ENCODE results near the gene NCAN.
A peak's percentile ranks its signal among the peaks of the same experiment; 100 is the strongest.
"Not testable (repeated sequence)": the region's sequence is repeated elsewhere in the genome, so short reads cannot be mapped to it uniquely, and the experiment has no call there.

NCAN gene

DNA sequence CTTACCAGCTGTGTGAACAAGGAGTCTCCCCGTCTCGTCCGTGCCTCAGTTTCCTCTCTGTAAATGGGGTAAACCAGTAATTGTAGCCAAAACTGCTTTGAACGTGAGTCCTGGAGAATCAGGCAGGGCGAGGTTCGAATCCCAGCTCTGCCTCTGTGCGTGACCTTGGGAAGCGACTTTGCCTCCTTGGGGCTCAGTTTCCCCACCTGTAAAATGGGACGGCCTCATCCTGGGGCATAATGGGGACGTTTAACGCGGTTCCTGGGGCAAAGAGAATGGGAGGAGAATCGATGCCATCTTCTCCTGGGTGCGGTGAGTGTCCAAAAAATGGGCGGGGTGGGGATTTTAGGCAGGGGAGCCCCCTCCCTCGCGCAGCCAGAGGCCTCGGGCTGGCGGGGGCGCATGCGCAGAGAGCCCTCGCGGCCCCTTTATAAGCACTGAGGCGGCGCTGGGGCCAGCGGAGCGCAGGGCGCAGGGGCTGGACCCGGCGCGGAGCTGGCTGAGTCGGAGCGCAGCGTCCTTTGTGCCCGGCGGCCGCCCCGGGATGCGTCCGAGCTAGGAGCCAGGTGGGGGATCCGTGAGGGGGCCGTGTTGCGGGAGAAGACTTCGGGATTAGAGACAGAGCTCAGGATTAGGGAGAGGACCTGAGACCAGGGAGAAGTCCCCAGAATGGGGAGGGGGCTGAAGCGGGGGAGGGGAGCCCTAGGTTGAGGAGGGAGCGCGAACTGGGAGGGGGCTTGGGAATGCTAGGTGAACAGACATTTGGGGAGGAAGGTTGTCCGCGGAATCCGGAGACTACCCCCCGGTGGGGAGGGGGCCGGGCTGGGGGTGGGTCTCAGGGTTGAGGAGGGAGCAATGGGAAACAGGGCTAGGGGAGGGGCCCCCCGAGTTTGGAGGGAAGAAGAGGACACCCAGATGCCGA lies at the start of gene NCAN:
TSS of gene NCAN (plus strand) at position 460 of the 922 bp plus-strand sequence. CDS start 4,996 bp downstream, outside the sequence.
- DNase-seq (ENCODE audit: low spot score), result no peak
- FAIRE-seq, result no peak

DNA sequence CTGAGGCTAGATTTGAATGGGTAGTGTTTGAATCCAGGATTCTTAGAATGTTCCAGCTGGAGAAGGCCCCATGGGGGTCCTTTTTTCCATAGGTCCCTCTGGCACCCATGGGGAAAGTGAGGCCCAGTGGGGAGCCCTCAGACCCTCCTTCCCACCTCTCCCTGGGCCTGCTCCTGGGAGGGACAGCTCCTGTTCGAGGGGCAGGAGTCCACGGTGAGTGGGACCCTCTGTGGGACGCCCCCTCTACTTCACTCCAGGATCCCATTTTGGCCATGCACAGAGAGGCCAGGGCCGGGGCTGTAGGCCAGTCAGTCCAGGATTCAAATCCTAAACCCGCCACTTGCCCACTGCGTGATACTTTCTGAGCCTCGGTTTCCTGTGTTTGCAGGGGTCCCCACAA lies 49.3 kb upstream of the NCAN start:
- FAIRE-seq, result no peak

DNA sequence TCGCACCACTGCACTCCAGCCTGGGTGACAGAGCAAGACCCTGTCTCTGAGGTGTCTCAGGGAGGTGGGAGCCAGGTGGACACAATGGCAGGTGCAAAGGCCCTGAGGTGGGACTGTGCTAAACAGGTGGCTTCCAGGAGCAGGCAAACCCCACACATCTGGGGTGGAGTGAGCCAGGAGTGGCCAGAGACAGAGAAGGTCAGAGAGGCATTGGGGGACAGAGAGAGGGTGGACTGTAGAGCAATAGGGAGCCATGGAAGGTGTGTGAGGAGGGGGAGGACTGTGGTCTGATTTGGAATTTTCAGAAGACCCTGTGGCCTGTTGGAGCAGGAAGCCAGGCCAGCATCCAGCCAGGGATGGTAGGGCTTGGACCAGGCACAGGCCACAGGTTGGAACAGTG lies 46.4 kb upstream of the NCAN start:
- no peak for DNase-seq (ENCODE audit: low spot score)
- no peak for FAIRE-seq

More for the DNA sequence above, 49.3 kb upstream of the NCAN start:
- DNase-seq (ENCODE audit: low spot score), result no peak

DNA sequence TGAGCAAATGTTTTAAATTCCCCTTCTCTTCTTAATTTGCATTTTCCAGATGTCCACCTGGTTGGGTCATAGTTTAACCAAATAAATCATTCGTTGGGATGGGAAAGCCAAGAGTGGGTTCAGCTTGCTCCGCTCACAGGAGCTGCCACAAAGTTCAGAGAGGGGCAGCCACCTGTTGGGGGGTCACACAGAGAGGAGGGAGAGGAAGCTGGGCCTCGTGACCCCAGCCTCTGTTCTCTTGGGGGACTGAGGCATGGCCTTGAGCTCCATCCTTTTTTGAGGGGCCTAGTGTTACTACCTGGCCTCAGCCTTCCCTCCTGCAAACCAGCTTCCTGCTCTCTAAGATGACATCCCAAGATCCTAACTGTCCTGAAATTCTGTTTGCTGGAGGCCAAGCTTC lies 44.1 kb upstream of the NCAN start:
- FAIRE-seq, result no peak

DNA sequence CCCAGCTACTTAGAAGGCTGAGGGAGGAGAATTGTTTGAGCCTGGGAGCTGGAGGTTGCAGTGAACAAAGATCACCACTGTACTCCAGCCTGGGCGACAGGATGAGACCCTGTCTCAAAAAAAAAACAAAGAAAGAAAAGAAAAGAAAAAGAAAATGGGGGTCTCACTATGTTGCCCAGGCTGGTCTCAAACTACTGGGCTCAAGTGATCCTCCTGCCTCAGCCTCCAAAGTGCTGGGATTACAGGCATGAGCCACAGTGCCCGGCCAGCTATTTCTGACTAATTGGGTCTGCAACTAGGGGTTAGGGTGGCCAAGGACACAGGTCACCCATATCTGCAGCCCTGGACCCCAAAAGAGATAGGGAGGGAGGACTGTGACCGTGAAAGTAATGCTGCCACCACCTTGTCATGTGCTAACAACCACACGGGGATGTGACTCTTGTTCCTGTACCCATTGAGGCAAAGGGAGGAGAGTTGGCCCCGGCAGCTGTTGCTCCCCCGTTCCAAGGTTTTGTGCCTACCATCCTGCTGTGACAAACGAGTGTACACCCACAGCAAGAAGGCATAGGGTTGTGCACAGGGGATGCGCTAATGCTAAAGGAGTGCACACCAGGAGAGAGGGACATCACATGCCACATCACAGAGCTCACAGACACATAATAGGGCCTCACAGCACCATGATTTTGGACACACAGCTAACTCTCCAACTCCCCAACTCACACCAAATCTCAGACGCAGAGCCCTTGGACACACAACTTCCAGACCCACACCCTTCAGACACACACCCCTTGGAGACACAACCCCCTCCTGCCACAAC lies 42.3 kb upstream of the NCAN start:
- DNase-seq (ENCODE audit: low spot score) (no peak), FAIRE-seq (no peak)

More for the DNA sequence above, 44.1 kb upstream of the NCAN start:
- no peak for DNase-seq (ENCODE audit: low spot score)

DNA sequence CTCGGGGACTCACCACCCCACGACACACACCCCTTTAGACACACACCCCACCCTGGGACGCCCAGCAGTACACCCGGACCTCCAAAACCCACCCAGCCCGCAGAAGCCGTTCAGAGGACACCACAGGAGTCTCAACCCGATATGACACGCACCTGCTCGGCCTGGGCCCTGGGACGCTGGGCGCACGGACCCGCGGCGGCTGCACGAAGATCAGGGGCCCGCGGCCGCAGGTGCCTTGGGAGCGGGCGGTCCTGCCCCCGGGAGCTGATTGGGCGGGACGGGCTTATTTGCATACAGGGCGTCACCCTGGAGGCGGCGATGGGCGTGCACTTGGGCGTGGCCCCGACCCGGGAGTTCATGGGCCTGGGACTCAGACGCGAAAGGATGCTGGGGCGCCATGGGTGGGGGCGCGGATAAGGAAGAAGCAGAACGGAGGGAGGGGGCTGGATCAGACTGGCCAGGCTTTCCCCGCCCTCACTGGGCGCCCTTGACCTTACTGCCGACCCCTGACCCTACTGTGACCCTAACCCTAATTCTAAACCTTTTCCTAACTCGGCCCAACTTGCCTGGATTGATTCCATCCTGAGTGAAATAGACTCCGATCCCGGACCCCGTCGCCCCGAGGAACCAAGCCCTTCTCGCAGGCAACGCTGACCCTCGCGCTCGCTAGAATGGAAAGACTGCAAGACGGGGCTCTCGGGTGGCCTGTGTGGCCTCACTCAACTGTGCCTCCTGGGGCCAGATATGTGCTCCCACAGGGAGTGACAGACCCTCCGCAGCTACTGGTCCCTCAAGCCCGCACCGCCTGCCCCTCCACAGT lies 41.5 kb upstream of the NCAN start, which contains the start of gene MEF2B:
TSS of gene MEF2B (minus strand) at position 211 of the 820 bp plus-strand sequence. CDS start 19,528 bp downstream, outside the sequence.
- no peak for FAIRE-seq
- no peak for DNase-seq (ENCODE audit: low spot score)

DNA sequence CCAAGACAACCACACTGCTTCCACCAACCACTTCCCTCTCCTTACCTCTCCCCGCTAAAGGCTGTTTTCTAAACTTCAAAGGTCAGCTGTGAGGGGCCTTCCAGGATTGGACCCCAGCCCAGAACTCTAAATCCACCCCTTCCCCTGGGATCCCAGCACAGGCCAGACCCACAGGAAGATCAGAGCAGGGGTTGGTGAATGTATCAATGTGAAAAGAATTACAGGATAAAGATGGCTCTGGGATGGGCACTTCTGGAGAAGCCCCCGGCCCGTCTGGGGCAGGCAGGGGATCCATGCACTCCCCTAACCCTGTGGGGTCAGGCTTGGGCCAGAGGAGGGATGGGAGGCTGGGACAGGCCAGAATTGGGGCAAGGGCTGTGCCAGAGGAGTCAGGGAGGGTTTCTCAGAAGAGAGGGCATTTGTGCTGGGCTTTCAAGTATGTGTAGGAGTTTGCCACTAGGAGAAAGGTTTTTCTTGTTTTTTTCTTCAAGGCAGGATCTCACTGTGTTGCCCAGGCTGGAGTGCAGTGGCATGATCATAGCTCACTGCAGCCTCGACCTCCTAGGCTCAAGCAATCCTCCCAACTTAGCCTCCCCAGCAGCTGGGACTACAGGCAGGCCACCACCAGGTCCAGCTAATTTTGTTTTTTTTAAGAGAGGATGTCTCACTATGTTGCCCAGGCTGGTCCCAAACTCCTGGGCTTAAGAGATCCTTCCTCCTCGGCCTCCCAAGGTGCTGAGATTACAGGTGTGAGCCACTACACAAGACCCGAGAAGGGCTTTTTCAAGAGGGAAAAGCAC lies 40.7 kb upstream of the NCAN start:
- FAIRE-seq (no peak), DNase-seq (ENCODE audit: low spot score) (no peak)

DNA sequence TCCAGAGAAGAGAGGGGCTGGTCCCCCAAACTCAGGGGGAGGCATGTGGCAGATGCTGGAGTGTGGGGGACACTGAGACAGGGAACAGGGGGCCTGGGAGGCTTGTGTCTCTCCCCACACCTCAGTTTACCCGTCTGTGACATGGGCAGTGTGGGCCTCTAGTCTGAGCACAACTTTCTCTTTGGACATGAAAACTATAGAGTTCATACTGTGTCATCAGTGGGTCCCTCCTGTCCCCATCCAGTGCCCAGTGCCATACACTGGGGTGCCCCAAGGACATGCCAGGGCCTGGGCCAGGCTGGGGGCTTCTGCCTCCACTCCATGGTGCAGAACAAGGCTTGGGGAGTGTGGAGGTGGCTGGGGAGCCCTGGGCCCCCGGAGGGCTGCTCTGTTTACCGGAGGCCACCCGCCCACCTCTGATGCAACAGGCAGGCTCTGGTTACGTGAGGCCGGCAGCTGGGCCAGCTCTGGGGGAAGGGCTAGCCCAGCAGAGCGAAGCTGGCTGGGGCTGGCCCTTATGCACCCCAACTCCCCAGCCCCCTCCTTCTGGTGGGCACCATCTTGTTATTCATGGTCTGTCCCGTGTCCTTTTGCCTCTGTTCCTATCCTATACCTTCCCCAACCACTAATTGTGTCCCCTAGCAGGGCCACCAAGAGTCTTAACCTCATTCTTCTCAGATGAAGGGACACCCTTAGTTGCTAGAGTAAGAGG lies 39.8 kb upstream of the NCAN start:
- no peak for FAIRE-seq
- no peak for DNase-seq (ENCODE audit: low spot score)

DNA sequence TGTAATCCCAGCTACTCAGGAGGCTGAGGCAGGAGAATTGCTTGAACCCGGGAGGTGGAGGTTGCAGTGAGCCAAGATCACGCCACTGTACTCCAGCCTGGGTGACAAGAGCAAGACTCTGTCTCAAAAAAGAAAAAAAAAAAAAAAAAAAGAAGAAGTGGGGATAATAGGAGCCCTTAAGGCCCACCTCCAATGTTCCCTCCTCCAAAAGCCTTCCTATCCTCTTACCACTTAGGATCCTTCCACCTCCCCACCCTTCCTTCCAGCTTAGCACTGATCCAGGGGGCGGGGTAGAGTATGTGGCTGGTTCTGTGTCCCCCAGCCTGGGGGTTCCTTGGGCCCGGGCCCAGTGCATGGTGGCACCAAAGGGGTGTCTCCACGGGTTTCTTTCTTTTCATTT lies 38.5 kb upstream of the NCAN start:
- not testable (repeated sequence) for FAIRE-seq; DNase-seq (ENCODE audit: low spot score)

DNA sequence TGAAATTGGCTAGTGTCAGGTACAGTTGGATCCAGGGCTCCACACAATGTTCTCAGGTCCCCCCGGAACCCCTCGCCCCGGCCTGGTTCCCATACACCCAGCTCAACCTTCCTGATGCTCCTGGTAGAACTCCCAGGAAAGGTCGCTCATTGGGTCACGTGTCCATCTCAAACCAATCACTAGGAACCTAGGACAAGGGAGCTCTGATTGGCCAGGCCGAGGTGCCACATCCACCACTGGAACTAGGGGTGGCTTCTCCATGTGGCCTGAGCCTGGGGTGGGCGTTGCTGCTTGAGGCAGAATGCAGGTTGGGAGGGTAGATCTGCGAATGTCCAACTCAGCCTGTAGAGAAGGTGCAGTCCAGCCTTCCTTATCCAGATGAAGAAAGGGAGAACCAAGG lies 34.8 kb upstream of the NCAN start:
- no peak for FAIRE-seq
- DNase-seq (ENCODE audit: low spot score), result no peak

DNA sequence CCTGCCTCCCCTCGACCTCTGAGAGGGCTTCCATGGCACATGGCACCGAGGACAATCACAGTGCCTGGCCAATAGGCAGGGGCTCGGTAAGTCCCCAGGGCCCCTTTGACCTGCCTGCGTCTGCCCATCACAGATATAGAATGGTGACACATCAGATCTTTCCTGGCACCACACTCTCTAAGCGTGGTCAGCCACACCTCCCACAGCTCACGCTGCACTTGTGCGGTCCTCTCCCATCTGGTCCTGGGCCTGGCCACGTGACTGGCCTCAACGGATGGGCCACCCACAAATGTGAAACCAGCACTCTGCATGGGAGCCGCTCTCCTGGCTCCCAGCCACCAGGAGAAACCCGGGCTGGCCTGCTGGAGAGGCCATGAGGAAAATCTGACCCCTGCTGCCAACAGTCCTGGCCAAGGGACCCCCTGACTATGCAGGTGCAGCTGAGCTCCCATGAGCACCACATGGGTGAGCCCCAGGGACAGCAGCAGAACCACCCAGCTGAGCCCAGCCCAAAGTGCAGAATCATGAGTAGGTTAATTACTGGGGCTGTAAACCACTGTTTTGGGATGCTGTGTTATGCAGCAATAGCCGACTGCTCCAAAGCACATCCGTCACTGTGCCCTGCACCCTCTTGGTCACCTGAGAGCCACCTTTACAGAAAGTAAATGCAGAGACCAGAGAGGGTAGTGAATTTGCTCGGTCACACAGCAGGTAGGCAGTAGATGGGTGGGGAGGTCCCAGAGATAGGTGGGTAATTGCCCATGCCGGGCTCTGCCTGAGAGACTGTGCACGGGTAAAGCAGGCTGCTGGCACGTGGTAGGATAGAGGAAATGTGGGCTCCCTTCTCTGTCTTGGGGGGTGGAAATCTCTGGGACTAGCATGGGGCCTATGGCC lies 32.0 kb upstream of the NCAN start:
- FAIRE-seq (no peak), DNase-seq (ENCODE audit: low spot score) (no peak)

DNA sequence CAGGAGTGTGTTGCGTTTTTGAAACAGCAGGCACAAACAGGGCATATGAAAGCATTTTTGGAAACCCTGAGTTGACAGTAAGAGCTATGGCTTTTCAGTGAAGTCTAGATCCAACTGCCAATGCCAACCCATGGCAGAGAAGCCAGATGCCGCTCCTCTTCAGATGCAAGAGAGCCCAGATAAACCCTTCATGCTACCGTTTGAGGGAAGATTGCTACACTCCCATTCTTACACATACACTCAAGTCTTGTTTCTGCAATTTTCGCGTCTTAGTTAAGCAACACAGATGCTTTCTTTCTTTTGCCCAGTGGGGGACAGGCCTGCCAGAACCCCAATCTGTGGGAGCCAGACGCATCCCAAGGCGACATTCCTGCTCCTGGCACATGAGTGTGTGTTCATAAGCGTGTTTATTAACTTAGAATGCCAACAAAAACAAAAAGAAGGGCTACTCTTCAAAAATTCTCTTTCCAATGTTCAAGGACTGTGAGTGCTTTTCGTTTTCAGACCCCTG lies 30.2 kb upstream of the NCAN start:
- no peak for FAIRE-seq
- no peak for DNase-seq (ENCODE audit: low spot score)

DNA sequence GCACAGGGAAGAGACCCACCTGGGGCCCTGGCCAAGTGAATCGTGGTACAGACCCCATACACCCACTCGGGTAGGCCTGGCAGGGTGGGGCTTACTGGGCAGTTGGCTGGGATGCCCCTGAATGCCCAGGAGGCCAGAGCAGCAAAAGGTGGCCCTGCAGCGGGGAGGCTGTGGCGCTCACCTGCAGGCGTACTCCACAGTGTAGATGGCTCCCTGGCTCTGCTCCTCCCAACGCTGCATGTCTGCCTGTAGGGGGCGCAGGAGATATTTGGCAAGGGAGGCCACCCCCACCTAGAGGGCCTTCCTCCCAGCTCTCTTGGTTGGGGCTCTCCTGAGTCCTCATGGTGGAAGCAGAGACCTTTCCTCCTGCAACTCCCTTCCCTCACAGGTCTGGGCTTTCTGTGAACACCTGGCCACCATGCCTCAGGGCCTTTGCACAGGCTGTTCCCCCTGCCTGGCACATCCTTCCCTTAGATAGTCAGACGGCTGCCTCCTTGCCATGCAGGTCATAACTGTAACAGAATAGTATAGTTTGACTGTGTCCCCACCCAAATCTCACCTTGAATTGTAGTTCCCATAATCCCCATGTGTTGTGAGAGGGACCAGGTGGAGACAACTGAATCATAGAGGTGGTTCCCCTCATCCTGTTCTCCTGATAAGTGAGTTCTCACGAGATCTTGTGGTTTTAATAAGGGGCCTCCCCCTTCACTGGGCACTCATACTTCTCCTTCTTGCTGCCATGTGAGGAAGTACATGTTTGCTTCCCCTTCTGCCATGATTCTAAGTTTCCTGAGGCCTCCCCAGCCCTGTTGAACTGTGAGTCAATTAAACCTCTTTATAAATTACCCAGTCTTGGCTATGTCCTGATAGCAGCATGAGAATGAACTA lies 25.7 kb upstream of the NCAN start:
- FAIRE-seq (no peak), DNase-seq (ENCODE audit: low spot score) (peak; percentile 27)

DNA sequence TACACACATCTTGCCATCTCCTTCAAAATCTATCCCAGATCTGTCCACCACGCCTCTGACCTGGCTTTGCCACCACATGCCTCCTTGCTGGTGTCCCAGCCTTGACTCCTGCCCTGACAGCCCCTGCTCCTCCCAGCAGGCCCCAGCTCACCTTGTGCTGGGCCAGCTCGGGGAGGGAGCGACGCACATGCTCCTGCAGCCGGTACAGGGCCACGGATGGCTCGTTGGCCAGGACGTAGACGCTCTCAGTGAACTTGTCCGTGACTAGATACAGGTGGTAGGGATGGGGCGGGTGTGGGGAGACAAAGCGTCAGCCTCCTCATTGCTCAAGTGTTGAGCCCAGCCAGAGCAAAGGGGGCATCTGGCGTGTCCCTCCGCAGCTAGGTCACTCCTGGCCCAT lies 25.0 kb upstream of the NCAN start:
- no peak for DNase-seq (ENCODE audit: low spot score)
- no peak for FAIRE-seq

DNA sequence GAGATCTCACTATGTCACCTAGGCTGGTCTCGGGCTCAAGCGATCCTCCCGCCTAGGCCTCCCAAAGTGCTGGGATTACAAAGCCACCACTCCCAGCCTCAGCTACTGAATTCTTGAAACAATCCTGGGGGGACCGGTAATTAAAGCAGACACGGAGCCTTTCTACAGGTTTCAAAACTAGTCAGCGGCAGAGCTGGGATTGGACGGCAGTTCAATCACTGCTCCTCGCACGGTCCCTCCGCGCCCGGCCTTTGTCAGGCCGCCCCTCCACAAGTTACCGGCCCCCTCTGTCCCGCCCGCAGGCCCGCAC lies 20.0 kb upstream of the NCAN start:
- DNase-seq (ENCODE audit: low spot score) (no peak), FAIRE-seq (no peak)

DNA sequence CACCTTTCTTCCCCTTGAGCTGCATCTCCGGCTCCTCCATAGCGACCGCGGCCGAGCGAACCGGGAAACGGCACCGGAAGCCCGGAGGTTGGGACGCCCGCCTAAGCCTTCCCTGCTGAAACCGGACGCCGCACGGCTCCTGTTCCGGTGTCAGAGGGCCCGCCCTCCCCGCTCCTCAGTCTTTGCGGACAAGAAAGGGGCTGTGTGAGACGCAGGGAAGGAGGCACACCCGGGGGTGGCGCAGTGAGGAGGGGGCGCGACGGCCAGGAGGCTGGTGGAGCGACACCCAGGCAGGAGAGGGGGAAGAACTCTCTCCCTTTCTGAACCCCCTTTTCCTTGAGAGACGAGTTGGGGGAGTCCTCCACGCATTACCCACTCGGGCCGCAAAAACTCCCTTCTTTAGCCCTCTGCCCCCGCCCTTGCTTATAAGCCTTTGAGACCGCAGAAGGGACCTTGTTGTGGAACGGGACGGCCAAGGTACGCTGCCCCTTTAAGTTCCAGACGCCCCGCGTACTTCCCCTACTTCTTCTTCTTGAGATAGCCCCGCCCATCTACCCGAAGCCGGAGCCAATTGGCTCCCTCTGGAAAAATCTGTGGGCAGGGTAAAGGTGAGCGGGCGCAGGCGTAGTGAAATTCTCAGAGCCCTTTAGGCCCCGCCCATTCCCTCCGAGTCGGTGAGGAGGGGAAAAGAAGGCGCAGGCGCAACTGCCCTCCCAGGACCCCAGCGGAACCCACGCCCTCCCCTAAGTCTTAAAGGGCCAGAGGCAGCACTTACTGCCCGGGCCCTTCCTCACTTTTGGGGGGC lies 19.5 kb upstream of the NCAN start, which contains the start of the genes BORCS8 and RFXANK:
TSS of gene BORCS8 (minus strand) at position 75 of the 805 bp plus-strand sequence. CDS start at position 40, 35 bp downstream.
TSS of gene RFXANK (plus strand) at position 181 of the 805 bp plus-strand sequence. CDS start 1,689 bp downstream, outside the sequence.
- FAIRE-seq (peak; percentile 46), DNase-seq (ENCODE audit: low spot score) (peak; percentile 94)

Data from urothelium cell line (cell line).